Gastrocnemius medialis (tissue), 4 donors: ENCODE data around the gene INTS13.

Experiments used
- CTCF ChIP-seq, 5 experiments: fragments of 450-650 bp in 3 of 5; fragments of 200-600 bp in 2 of 5; sonication (generic) in 2 of 5; IDR thresholded peaks in 4 of 5; conservative IDR thresholded peaks in 1 of 5; 1 replicate in 4 of 5; 2 replicates in 1 of 5; pipeline ENCODE4 v1.5.1; 2016 to 2019; ENCODE audit warnings: antibody characterized with exemption in 5 of 5, mild to moderate bottlenecking in 3 of 5, moderate library complexity in 3 of 5
- POLR2A ChIP-seq, 2 donors: fragments of 450-650 bp; IDR thresholded peaks; one replicate each; pipeline ENCODE4 v1.6.1; 2017; ENCODE audit warnings: antibody characterized with exemption in 2 of 2, mild to moderate bottlenecking in 2 of 2, moderate library complexity in 2 of 2

GRCh38 chr12:26896913-26897312 lies 40.9 kb downstream of the INTS13 start:
- TF ChIP-seq CTCF (IDR thresholded peaks at IDR 0.05 in 4 of 5, conservative IDR thresholded peaks at IDR 0.05 in 1 of 5) (no peak), POLR2A (IDR thresholded peaks at IDR 0.05) (no peak)
